HEK293T (cell line): ENCODE measurements around the gene RAE1.

ENCODE experiments used
- ELF4 ChIP-seq: fragments of 450-650 bp; IDR thresholded peaks from 2 replicates; pipeline ENCODE4 v1.6.1; 2017; ENCODE audit warnings: antibody characterized with exemption
- FOXK2 ChIP-seq: fragments of 450-650 bp; IDR thresholded peaks from 2 replicates; pipeline ENCODE4 v1.6.1; 2016; ENCODE audit warnings: mild to moderate bottlenecking
- L3MBTL2 ChIP-seq: fragments of 450-650 bp; conservative IDR thresholded peaks from 2 replicates; pipeline ENCODE4 v1.6.1; 2016; ENCODE audit warnings: mild to moderate bottlenecking
- NFRKB ChIP-seq: fragments of 450-650 bp; IDR thresholded peaks from 2 replicates; pipeline ENCODE4 v1.6.1; 2016; ENCODE audit warnings: mild to moderate bottlenecking, moderate library complexity
- SUZ12 ChIP-seq: fragments of 450-650 bp; IDR thresholded peaks from 2 replicates; pipeline ENCODE4 v1.6.1; 2016; ENCODE audit warnings: mild to moderate bottlenecking

- TF ChIP-seq ELF4 (no peak), L3MBTL2 (no peak), SUZ12 (no peak), FOXK2 (no peak), NFRKB (no peak)
These were observed 53.0 kb downstream of the RAE1 start for GRCh38 chr20:57404006-57404405.
